MCF 10A (cell line): ENCODE measurements around the gene FANCC. TPM values are rescaled to one million over a fixed set of nuclear protein-coding genes. Genes with fewer than 3 reads are reported as not detected.
"Not testable (repeated sequence)": the region's sequence is repeated elsewhere in the genome, so short reads cannot be mapped to it uniquely, and the experiment has no call there.

Experiments used
- BruUV-seq: library from RNA; stranded (reverse); fragments of 400-500 nt; replicated peaks from 2 replicates; lab custom pipeline; 2021; lab: Mats Ljungman, UMichigan
- CTCF ChIA-PET: fragments of 300-600 bp; sonication (Branson Sonifier 250); formaldehyde crosslinking; extraction: SDS; loops from one replicate; lab custom pipeline; 2021; ENCODE audit warnings: antibody characterized with exemption, inconsistent platforms; lab: Yijun Ruan, JAX
- POLR2A ChIA-PET: fragments of 300-600, 350-650 bp; sonication (Branson Sonifier 250); formaldehyde crosslinking; extraction: SDS; loops from one replicate; lab custom pipeline; 2020; ENCODE audit warnings: antibody characterized with exemption, inconsistent platforms; lab: Yijun Ruan, JAX
- DNase-seq: peaks from one replicate; pipeline ENCODE4 v3.0.0-alpha.2; 2018; ENCODE audit not compliant: unreplicated experiment
- H3K27ac Mint-ChIP-seq: one replicate; pipeline ENCODE4 v1.8.0; 2022; ENCODE audit warnings: mild to moderate bottlenecking, low read depth, mixed read lengths; ENCODE audit not compliant: unreplicated experiment
- H3K27me3 Mint-ChIP-seq: one replicate; pipeline ENCODE4 v1.8.0; 2022; ENCODE audit warnings: mixed read lengths; ENCODE audit not compliant: insufficient read depth, unreplicated experiment
- H3K36me3 Mint-ChIP-seq: one replicate; pipeline ENCODE4 v1.8.0; 2022; ENCODE audit warnings: mild to moderate bottlenecking, moderate library complexity, mixed read lengths; ENCODE audit not compliant: insufficient read depth, unreplicated experiment
- H3K4me1 Mint-ChIP-seq: one replicate; pipeline ENCODE4 v1.8.0; 2022; ENCODE audit warnings: mixed read lengths; ENCODE audit not compliant: insufficient read depth, unreplicated experiment
- H3K4me3 Mint-ChIP-seq: one replicate; pipeline ENCODE4 v1.8.0; 2022; ENCODE audit warnings: mild to moderate bottlenecking, moderate library complexity, mixed read lengths; ENCODE audit not compliant: unreplicated experiment
- H3K9me3 Mint-ChIP-seq: one replicate; pipeline ENCODE4 v1.8.0; 2022; ENCODE audit warnings: mixed read lengths; ENCODE audit not compliant: unreplicated experiment
- intact Hi-C: fragments of 100-400 bp; cut with micrococcal nuclease; formaldehyde crosslinking; loops from 2 replicates; pipeline ENCODE4 v1.14.1; 2022
- total RNA-seq: library from RNA; stranded (reverse); gene quantifications from 2 replicates; pipeline ENCODE4 v1.2.3, GENCODE V29; 2022
- TF ChIP-seq, protein P1 (sequence below): fragments of 200-600 bp; IDR thresholded peaks from one replicate; pipeline ENCODE4 v1.8.0; 2022; ENCODE audit warnings: antibody characterized with exemption, mild to moderate bottlenecking; ENCODE audit not compliant: unreplicated experiment

FANCC gene
- total RNA-seq, 1 experiment from 2014 or later, result 12.1 TPM

DNA sequence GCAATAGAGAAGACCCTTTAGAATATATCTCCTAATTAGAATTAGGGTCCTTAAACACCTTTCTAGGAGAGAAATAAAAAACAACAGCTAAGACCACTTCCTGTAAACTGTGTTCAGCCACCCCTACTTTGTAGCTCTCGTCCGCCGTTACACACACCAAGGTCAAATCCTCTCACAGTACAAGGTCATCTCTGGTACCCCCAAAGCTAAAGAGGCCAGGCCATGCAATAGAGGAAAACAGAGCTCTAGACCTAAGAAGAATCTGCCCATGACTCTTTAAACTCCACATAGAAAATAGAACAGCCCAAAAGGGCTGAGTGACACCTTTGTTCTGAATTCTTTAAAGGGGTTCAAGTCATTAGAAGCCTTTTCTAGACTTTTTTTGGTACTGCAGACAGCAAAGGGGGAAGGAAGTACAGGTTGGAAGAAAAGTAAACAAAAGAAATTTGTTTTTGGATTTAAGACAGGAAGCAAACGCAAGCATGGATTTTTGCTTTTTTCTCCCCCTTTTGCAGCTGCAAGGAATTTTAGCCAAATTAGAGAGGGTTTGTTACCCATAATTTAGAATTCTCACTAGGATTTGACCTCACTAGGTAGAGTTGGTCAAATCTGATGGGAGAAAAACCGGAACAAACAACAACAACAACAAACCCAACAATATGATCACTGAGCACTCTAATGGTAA is 13.4 kb upstream of the FANCC start:
- H3K4me3 Mint-ChIP-seq, result no peak overlapping the region
- CTCF ChIA-PET, result no interaction called here
- intact Hi-C loops, result no loop called here
- no peaks in the 10 kb centered on the region for H3K4me1 Mint-ChIP-seq
- H3K36me3 Mint-ChIP-seq, result peaks cover 6% of the 10 kb centered on the region
- POLR2A ChIA-PET, result no interaction called here
- TF ChIP-seq, protein P1, sequence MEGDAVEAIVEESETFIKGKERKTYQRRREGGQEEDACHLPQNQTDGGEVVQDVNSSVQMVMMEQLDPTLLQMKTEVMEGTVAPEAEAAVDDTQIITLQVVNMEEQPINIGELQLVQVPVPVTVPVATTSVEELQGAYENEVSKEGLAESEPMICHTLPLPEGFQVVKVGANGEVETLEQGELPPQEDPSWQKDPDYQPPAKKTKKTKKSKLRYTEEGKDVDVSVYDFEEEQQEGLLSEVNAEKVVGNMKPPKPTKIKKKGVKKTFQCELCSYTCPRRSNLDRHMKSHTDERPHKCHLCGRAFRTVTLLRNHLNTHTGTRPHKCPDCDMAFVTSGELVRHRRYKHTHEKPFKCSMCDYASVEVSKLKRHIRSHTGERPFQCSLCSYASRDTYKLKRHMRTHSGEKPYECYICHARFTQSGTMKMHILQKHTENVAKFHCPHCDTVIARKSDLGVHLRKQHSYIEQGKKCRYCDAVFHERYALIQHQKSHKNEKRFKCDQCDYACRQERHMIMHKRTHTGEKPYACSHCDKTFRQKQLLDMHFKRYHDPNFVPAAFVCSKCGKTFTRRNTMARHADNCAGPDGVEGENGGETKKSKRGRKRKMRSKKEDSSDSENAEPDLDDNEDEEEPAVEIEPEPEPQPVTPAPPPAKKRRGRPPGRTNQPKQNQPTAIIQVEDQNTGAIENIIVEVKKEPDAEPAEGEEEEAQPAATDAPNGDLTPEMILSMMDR, result no peak
- no peak for DNase-seq
- no peaks in the 10 kb centered on the region for H3K9me3 Mint-ChIP-seq
- H3K27ac Mint-ChIP-seq, result no peak overlapping the region
- no TSS peak for BruUV-seq
- H3K27me3 Mint-ChIP-seq, result no peaks in the 10 kb centered on the region

DNA sequence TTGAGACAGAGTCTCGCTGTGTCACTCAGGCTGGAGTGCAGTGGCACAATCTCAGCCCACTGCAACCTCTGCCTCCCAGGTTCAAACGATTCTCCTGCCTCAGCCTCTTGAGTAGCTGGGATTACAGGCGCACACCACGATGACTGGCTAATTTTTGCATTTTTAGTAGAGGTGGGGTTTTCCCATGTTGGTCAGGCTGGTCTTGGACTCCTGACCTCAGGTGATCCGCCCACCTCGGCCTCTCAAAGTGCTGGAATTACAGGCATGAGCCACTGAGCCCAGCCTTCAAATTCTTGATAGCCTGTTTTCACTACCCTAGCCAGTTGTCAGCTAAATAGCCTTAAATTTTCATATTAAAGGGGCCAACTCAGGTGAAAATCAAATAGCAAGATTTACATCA is 11.6 kb upstream of the FANCC start:
- POLR2A ChIA-PET, H3K4me1 Mint-ChIP-seq, DNase-seq, H3K9me3 Mint-ChIP-seq, H3K27ac Mint-ChIP-seq, BruUV-seq, intact Hi-C loops, H3K27me3 Mint-ChIP-seq, H3K36me3 Mint-ChIP-seq, H3K4me3 Mint-ChIP-seq: not testable (repeated sequence)
- CTCF ChIA-PET, result interaction anchor here (0.6 kb wide), 1 partner anchor 1278 kb away, joined by 3 read pairs; no protein-coding TSS in a partner anchor

DNA sequence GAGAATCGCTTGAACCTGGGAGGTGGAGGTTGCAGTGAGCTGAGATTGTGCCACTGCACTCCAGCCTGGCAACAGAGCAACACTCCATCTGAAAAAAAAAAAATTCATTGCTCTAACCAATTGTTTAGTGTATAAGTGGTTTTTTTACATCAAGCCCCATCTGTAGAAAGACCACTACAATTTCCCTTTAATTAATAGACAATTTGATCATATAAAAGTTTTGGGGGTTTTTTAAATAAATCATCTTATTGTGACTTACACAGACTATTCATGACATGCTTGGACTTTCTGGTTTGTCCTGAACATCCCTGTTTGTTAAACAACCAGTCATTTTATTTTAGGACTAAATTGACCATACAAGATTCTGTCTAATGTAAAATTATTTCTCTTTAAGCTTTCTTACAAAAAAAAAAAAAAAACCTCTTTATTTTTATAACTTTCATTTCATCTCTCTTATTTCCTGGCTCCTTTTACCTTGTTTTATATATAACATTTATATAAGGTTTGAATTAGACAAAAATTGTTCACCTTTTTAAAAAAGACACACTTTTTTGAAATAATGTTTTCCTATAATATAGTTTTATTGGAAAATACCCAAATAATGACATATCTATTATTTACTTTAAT is 9.8 kb upstream of the FANCC start:
- H3K4me3 Mint-ChIP-seq, result no peak overlapping the region
- no TSS peak for BruUV-seq
- H3K27me3 Mint-ChIP-seq, result no peaks in the 10 kb centered on the region
- CTCF ChIA-PET, result interaction anchor here (0.7 to 1.0 kb wide), 2 partner anchors 197 to 217 kb away, joined by 3 to 4 read pairs; no protein-coding TSS in a partner anchor
- H3K36me3 Mint-ChIP-seq, result no peaks in the 10 kb centered on the region
- intact Hi-C loops, result no loop called here
- DNase-seq, result peak; percentile 5
- no peaks in the 10 kb centered on the region for H3K9me3 Mint-ChIP-seq
- H3K27ac Mint-ChIP-seq, result no peak overlapping the region
- POLR2A ChIA-PET, result interaction anchor here (0.8 kb wide), 1 partner anchor 10 kb away, joined by 5 read pairs; no protein-coding TSS in a partner anchor
- TF ChIP-seq, protein P1, result no peak
- H3K4me1 Mint-ChIP-seq, result no peaks in the 10 kb centered on the region

DNA sequence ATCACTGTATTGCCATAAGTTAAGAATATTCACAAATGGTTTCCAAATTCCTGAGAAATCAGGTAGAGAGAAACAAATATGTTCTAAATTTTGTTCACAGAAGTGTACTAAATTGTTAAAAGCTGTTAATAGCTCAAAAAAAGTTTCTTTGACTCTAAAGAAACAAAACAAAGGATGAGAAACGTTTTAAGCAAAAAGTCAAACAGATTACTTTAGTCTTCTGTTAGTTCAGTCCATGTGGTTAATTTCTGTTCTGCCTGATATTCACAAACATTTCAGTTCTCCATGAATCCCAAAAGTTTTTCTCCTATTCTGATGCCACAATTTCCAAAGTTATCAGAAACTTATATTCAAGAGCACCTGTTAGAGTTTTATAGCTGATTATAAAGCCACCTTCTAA is 7.7 kb upstream of the FANCC start:
- POLR2A ChIA-PET, result no interaction called here
- Mint-ChIP-seq H3K36me3 (no peaks in the 10 kb centered on the region), H3K27me3 (no peaks in the 10 kb centered on the region), H3K4me3 (no peak overlapping the region), H3K4me1 (no peaks in the 10 kb centered on the region), H3K9me3 (no peaks in the 10 kb centered on the region), H3K27ac (no peak overlapping the region)
- TF ChIP-seq, protein P1, result no peak
- intact Hi-C loops, result no loop called here
- no TSS peak for BruUV-seq
- CTCF ChIA-PET, result no interaction called here
- no peak for DNase-seq
